Right lung (tissue), 5 donors: Measurements from ENCODE around the gene TCF7. TPM values are rescaled to one million over a fixed set of nuclear protein-coding genes. Genes with fewer than 3 reads are reported as not detected.

Experiments used
- DNase-seq, 2 donors: peaks; one replicate each; pipeline ENCODE4 v3.0.0-alpha.2; 2013
- polyA plus RNA-seq, 5 donors: library from polyadenylated mRNA; unstranded; fragments of 120-200 nt; gene quantifications; one replicate each; pipeline versions ENCODE4 v1.2.1 to v1.2.3, GENCODE V29; 2013; ENCODE audit warnings: inconsistent platforms in 1 of 5, low replicate concordance in 1 of 5; ENCODE audit not compliant: insufficient read length in 5 of 5, insufficient read depth in 1 of 5

TCF7 gene
- polyA plus RNA-seq, 5 donors, result 14.9 to 18.9 (median 16.4) TPM

DNA sequence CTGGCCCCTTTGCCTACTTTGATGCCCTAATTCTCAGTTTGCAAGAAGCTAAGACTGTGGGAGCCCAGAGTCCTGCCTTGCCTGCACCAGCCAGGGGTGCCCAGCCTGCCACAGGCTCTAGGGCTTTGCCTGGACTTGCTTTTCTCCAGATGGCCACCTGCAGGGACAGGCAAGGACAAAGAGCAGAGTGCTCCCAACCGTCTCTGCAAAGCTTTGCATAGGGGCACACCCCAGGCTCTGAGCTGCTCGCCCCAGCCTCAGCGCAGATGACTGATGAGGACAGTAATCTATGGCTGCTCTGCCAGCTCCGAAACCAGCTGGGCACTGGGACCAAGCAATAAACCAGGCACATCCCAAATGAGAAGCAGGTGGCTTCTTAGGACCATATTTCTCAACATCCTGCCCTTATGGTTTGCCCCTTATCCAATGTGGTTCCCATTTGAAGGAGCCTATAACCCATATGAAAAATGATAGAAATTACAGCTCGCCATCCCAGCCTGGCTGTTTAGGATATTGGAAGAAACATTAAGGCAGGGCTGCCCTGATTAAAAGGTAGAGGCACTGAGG is 25.4 kb upstream of the TCF7 start:
- no peak for DNase-seq

DNA sequence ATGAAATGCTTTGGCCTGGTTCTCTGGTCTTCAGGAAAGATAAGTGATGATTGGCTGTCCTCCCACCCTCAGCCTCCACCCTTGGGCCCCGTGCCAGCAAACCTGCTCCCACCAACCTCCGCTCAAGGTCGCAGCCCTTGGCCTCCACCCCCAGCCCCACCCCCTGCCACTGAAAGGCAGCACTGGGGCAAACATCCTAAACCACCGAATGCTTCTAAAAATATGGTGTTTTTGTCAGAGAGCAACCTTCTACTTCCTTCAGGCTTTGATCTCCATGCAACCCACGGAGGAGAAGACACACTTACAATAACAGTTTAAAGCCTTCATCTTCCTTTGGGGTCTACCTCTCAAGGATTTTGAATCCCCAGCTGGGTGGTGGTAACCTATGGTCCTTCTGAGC is 24.0 kb upstream of the TCF7 start:
- no peak for DNase-seq

DNA sequence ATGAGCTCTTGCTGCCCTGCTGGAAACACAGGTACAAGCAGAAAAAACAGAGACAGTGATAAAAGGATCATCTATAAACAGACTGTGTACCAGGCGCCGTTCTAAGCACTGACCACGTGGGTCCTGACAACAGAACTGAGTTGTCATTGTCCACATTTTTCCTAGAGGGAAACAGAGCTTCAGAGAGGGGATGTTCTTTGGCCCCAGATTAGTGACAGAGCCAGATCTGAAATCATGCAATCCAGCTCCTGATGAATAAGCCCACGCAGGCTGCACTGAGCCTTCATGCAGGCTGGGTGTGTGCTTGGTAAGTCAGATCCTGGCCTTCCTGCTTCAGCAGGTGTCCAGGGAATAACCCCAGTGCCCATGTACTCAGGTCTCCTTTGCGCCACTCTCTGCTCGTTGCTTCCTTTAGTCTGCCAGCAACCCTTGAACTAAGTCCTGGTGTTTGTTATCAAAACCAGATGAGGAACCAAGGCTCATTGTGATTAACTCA is 22.8 kb upstream of the TCF7 start:
- no peak for DNase-seq

DNA sequence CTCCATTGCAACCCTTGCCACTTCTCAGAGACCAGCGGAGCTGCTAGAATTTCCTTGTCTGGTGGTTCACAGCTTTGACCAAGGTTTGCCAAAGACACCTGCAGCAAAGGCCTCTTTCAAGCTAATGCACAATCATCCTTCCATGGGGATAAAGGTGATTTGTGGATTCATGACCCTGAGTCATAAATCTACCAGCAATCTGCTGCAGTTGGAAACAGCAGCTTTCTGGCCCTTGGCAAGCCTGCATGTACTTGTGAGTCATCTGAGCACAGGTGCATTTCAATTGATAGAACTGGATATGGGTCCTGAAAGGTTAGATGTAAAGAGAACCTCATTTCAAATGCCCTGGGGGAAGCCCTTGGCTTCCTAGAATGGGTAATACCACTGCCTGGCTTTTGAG is 21.6 kb upstream of the TCF7 start:
- no peak for DNase-seq

DNA sequence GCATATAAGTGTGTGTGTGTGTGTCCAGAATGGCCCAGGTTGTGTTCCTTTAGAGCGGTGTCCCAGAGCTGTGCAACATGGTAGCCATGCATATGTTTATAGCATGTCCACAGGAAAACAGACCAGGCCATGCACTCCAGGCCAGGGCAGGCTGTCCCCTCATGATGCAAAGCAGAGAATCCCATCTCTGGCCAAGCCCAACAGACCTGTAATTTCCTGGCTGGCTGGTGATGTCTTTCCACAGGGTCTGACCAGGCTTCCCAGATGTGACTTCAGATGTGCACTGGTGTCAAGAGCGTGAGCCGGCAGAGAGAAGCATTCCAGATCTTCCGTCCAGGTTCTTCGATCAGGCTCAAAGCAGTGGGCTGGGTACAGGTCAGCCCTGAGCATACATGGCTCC is 21.1 kb upstream of the TCF7 start:
- no peak for DNase-seq

DNA sequence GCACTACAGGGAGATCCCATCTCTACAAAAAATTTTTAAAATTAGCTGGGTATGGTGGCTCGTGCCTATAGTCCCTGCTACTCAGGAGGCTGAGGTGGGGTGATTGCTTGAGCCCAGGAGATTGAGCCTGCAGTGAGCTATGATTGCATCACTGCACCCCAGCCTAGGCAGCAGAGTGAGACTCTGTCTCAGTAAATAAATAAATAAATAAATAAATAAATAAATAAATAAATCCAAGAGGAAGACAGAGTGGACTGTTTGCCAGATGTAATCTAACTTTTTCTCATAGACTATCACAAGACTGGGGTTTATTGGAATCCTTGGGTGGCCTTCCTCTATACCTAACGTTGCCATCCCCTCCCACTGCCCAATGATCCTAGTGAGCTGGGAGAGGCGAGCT is 19.2 kb upstream of the TCF7 start:
- DNase-seq, result no peak

DNA sequence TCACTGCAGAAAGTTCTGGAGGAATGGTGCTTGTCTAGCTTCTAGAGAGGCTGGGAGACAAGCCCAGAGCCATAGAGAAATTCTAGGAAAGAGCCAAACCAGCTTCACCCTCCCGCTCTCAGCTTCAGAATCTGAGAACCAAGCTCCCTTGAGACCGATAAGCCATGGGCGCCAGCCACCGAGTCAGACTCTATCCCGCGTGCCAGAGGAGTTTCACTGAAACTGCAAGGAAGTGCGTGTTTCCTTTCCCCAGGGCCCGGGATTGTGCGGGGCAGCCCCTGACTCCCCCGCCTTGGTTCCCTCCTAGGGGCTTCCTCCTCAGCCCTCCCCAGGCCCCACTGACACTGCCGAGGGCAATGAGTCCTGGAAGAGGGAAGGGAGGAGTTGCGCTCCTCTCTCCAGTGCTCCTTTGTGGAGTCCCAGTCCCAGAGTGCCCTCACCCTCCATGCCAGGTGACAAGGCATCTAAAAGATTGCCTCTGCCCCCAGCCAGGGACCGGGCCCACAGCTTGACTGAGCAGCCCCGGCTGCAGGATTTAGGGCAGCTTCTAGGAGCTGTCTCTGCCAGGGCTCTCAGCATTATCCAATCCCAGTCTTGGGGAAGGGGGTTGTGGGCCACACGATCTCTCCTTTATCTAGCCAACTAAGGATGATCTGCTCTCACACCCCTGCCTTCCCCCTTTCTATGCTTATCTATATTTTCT is 18.4 kb upstream of the TCF7 start:
- DNase-seq, result no peak

- no peak for DNase-seq
Observed at GRCh38 chr5:134097211-134097749, 17.2 kb upstream of the TCF7 start.

- DNase-seq, result no peak
Observed at GRCh38 chr5:134098690-134099089, 15.8 kb upstream of the TCF7 start.

GRCh38 chr5:134099288-134099872 is 15.1 kb upstream of the TCF7 start:
- no peak for DNase-seq

DNA sequence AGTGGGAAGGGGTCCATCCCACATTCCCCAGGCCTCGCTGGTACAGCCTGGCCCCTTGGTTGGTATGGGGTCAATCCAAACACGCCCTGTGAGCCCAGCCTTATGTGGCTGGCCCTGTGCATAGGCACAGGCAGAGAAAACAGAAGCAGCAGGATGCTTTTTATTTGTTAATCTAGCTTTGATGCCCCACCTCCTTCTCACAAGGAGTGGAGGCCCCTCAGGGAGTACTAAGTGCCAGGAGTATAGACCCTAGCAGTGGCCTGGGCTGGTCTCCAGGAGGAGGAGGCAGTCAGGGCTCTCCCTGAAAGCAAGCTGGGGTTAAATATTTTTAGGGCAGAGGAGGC is 14.6 kb upstream of the TCF7 start:
- DNase-seq, result no peak

- DNase-seq, result no peak
Observed at GRCh38 chr5:134100283-134101091, 14.0 kb upstream of the TCF7 start.

- no peak for DNase-seq
Observed at GRCh38 chr5:134101686-134102439, 12.6 kb upstream of the TCF7 start.

- DNase-seq, result no peak
Observed at GRCh38 chr5:134103397-134103796, 11.1 kb upstream of the TCF7 start.

GRCh38 chr5:134103998-134104654 is 10.4 kb upstream of the TCF7 start:
- no peak for DNase-seq

DNA sequence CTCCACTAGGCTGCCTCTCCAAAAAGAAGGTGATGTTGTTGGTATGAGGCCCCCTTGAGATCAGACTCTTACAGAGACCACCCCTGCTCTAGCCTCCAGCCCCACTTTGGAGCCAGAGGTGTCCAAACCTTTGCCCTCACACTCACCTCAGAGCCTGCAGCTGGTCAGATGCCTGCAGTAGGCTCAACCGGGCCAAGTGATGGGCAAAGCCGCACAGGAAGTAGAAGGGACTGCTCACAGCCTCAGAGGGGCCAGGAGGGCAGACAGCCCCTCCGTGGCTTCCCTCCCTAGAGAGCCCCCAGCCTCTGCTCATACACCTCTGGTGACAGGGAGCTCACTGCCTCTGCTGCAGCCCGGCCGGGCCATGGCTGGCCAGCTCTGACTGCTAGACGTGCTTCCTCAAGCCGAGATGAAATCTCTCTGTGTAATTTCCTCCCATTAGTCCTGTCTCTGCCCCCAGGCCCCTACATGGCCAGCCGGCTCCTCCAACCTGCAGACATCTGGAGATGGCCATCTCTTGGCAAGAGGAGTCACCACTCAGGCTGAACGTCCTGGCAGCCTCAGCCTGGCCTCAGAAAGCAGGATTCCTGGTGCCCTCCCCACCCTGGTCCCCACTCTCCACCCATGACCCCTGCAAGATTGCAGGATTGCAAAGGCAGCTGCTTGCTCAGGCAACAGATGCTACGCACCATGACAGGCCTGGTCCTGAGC is 7.3 kb upstream of the TCF7 start:
- DNase-seq, result no peak

DNA sequence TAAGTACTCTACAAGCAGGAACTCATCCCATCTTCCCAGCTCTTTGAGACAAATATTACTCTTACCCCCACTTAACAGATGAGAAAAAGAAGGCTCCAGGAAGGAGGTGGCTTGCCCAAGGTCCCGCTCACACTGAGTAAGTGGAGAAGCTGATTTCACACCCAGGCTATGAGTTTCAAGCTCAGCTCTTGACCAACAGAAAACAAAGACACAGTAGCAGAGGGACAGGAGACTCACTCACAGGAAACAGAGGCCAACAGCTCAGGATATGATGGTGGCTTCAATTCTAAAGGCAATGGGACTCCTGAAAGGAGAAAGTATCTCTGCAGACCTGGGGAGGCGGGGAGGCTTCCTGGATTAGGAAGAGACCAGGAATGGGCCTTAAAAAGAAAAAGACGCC is 6.7 kb upstream of the TCF7 start:
- no peak for DNase-seq

GRCh38 chr5:134110382-134110781 is 4.1 kb upstream of the TCF7 start:
- no peak for DNase-seq

GRCh38 chr5:134111741-134112647 is 2.5 kb upstream of the TCF7 start:
- DNase-seq, result no peak
